MM.1S (cell line): ENCODE data around the gene ITCH.

ENCODE experiments used
- CTCF ChIP-seq: fragments of 300-600 bp; sonication (generic); IDR thresholded peaks from 2 replicates; pipeline ENCODE4 v1.5.1; 2016; ENCODE audit warnings: antibody characterized with exemption, low read length, mixed read lengths
- EZH2 ChIP-seq: fragments of 300-600 bp; sonication (generic); optimal IDR thresholded peaks from 2 replicates; pipeline ENCODE3; 2017; ENCODE audit warnings: low read depth, mild to moderate bottlenecking, antibody characterized with exemption, low read length, mixed read lengths

GRCh38 chr20:34459209-34459897 lies 96.3 kb downstream of the ITCH start:
- TF ChIP-seq CTCF (no peak), EZH2 (no peak)
